ENCODE results near the gene SYCE3.

Gene SYCE3

DNA sequence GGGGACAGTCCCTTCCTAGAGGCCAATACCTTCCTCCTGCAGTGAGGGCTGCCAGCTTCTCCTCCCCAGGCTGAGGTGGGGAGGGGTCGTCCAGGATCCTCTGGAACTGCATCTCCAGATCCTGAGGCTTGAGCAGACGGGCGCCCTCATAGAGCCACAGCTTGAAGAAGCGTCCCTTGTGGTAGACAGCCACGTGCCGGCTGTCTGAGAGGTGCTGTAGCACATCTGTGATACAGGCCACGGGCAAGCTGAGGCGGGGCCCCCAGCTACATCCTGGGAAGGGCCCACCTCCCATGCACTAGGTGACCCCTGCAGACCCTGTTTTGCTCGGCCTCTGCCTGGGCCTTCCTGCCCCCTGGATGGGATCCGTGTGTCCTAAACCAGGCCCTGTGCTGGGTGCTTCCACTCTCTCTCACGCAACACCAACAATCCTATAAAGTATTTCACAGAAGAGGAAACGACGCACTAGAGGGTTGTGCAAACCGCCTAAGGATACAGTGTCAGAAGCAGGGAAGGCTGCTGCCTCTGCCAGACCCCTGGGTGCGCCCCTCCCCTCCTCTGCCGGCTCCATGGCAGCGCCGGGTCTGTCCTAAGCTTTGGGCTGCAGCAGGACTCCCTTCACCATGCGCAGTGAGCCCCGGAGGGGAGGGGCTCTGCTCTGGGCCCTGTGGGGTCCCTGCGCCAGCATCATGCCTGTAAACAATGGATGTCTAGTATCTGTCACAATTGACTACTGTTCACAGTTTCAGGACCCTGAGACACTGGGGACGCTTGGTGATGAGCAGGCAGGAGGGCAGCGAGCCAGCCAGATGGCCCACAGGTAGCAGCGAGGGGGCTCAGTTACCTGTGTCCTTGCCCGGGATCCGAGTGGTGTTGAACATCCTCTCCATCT, 11.0 kb upstream of the SYCE3 start:
- no peaks in the 10 kb centered on the region for H4K20me1 ChIP-seq (ENCODE audit: insufficient read depth, low read length, poor library complexity, severe bottlenecking)
- H3K36me3 ChIP-seq (ENCODE audit: insufficient read depth, low read length) = peaks cover 8% of the 10 kb centered on the region; the same call in 1 of the 2 replicates
- H3K9ac ChIP-seq (ENCODE audit: low read depth, low read length, poor library complexity, severe bottlenecking) = no peak overlapping the region

GRCh38 chr22:50572965-50573364, 10.2 kb upstream of the SYCE3 start:
- Histone ChIP-seq H3K27me3 (ENCODE audit: insufficient read depth, low read length, poor library complexity, severe bottlenecking) (no peaks in the 10 kb centered on the region), H3K79me2 (ENCODE audit: insufficient read depth, low read length) (no peaks in the 10 kb centered on the region), H3K36me3 (ENCODE audit: insufficient read depth, low read length) (peaks cover 8% of the 10 kb centered on the region; the same call in 1 of the 2 replicates), H3F3A (ENCODE audit: low read depth) (no peaks in the 10 kb centered on the region), H3K9ac (ENCODE audit: low read depth, low read length, poor library complexity, severe bottlenecking) (no peak overlapping the region), H4K20me1 (ENCODE audit: insufficient read depth, low read length, poor library complexity, severe bottlenecking) (no peaks in the 10 kb centered on the region), H3K4me1 (ENCODE audit: insufficient read depth, low read length, poor library complexity, severe bottlenecking) (no peaks in the 10 kb centered on the region), H2AFZ (ENCODE audit: low read length) (no peak overlapping the region), H3K4me3 (ENCODE audit: low read length, poor library complexity, severe bottlenecking) (no peak overlapping the region), H3K9me3 (ENCODE audit: insufficient read depth, low read depth, low read length) (no peaks in the 10 kb centered on the region), H3K9me2 (replicated peaks; ENCODE audit: low read depth, low read length) (no peaks in the 10 kb centered on the region), H3K4me2 (ENCODE audit: low read depth, low read length, poor library complexity, severe bottlenecking) (no peak overlapping the region)
- no peak for TF ChIP-seq EZH2phosphoT487 (IDR thresholded peaks at IDR 0.05; ENCODE audit: borderline replicate concordance)
- TF ChIP-seq, protein P1, sequence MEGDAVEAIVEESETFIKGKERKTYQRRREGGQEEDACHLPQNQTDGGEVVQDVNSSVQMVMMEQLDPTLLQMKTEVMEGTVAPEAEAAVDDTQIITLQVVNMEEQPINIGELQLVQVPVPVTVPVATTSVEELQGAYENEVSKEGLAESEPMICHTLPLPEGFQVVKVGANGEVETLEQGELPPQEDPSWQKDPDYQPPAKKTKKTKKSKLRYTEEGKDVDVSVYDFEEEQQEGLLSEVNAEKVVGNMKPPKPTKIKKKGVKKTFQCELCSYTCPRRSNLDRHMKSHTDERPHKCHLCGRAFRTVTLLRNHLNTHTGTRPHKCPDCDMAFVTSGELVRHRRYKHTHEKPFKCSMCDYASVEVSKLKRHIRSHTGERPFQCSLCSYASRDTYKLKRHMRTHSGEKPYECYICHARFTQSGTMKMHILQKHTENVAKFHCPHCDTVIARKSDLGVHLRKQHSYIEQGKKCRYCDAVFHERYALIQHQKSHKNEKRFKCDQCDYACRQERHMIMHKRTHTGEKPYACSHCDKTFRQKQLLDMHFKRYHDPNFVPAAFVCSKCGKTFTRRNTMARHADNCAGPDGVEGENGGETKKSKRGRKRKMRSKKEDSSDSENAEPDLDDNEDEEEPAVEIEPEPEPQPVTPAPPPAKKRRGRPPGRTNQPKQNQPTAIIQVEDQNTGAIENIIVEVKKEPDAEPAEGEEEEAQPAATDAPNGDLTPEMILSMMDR (conservative IDR thresholded peaks at IDR 0.05; ENCODE audit: low read length) = no peak

More for the DNA sequence above, 11.0 kb upstream of the SYCE3 start:
- no peaks in the 10 kb centered on the region for H3K79me2 ChIP-seq (ENCODE audit: insufficient read depth, low read length)
- no peaks in the 10 kb centered on the region for H3K9me2 ChIP-seq (replicated peaks; ENCODE audit: low read depth, low read length)
- TF ChIP-seq, protein P1 (conservative IDR thresholded peaks at IDR 0.05; ENCODE audit: low read length) = no peak
- no peak for TF ChIP-seq EZH2phosphoT487 (IDR thresholded peaks at IDR 0.05; ENCODE audit: borderline replicate concordance)
- H3F3A ChIP-seq (ENCODE audit: low read depth) = no peaks in the 10 kb centered on the region
- no peaks in the 10 kb centered on the region for H3K27me3 ChIP-seq (ENCODE audit: insufficient read depth, low read length, poor library complexity, severe bottlenecking)
- H3K9me3 ChIP-seq (ENCODE audit: insufficient read depth, low read depth, low read length) = no peaks in the 10 kb centered on the region
- H3K4me3 ChIP-seq (ENCODE audit: low read length, poor library complexity, severe bottlenecking) = no peak overlapping the region
- H2AFZ ChIP-seq (ENCODE audit: low read length) = no peak overlapping the region
- no peaks in the 10 kb centered on the region for H3K4me1 ChIP-seq (ENCODE audit: insufficient read depth, low read length, poor library complexity, severe bottlenecking)
- no peak overlapping the region for H3K4me2 ChIP-seq (ENCODE audit: low read depth, low read length, poor library complexity, severe bottlenecking)

DNA sequence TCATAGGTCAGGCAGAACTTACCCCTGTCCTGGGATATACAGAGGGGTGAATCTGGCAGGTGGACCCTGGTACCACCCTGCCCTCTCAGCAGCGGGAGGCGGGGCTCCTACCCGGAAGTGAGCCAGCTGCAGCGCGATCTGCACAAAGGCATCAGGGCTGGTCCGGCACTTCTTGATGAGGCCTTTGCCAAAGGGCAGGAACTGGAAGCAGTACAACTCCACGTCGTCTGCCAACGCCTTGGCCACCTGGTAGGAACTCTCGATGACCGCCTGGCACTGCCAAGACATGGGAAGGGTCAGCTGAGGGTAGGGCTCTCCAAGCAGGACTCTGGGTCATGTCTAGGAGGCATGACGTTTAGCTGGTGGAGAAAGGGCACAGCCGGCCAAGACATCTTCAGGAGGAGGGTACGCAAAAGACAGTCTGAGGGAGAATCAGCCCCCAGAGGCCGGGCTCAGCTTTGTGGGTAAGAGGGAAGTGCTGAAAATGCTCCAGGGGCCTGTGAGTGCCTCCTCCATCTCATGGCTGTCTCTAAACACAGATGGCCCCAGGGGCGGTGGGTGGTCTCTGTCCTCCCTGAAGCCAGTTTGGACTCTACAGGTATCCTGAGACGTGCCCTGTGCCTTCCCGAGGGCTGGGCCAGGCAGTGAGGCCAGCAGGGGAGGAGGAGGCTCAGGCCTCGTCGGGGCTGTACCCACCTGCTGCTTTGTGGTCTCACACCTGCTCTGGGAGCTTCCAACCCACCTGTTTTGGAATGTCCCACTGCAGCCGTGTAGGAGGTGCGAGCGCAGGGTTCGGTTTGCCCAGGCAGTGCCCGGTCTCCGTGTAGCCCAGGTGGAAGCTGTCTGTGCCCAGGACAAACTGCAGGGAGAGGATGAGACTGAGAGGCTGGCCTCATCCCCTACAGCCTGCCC, 8.8 kb upstream of the SYCE3 start:
- Histone ChIP-seq H3K79me2 (ENCODE audit: insufficient read depth, low read length) (no peaks in the 10 kb centered on the region), H3K9me3 (ENCODE audit: insufficient read depth, low read depth, low read length) (no peaks in the 10 kb centered on the region), H4K20me1 (ENCODE audit: insufficient read depth, low read length, poor library complexity, severe bottlenecking) (no peaks in the 10 kb centered on the region), H3K9ac (ENCODE audit: low read depth, low read length, poor library complexity, severe bottlenecking) (no peak overlapping the region), H3K27me3 (ENCODE audit: insufficient read depth, low read length, poor library complexity, severe bottlenecking) (no peaks in the 10 kb centered on the region), H3F3A (ENCODE audit: low read depth) (no peaks in the 10 kb centered on the region), H2AFZ (ENCODE audit: low read length) (no peak overlapping the region), H3K4me3 (ENCODE audit: low read length, poor library complexity, severe bottlenecking) (no peak overlapping the region), H3K4me1 (ENCODE audit: insufficient read depth, low read length, poor library complexity, severe bottlenecking) (no peaks in the 10 kb centered on the region), H3K9me2 (replicated peaks; ENCODE audit: low read depth, low read length) (no peaks in the 10 kb centered on the region), H3K4me2 (ENCODE audit: low read depth, low read length, poor library complexity, severe bottlenecking) (no peak overlapping the region), H3K36me3 (ENCODE audit: insufficient read depth, low read length) (peaks cover 8% of the 10 kb centered on the region; the same call in 1 of the 2 replicates)
- no peak for TF ChIP-seq EZH2phosphoT487 (IDR thresholded peaks at IDR 0.05; ENCODE audit: borderline replicate concordance)
- TF ChIP-seq, protein P1 (conservative IDR thresholded peaks at IDR 0.05; ENCODE audit: low read length) = no peak

Measured in Loucy (cell line).